ENCODE data around the gene SIRT5. TPM values are rescaled to one million over a fixed set of nuclear protein-coding genes. Genes with fewer than 3 reads are reported as not detected.

Gene SIRT5
- total RNA-seq, 4 donors from 2014 or later = 10.5 to 20.4 (median 12.4) TPM

- intact Hi-C loops (cut with DNase I) = no loop called here
- TF ChIP-seq CTCF (IDR thresholded peaks at IDR 0.05) = no peak
- TF ChIP-seq POLR2A (IDR thresholded peaks at IDR 0.05) = no peak
- Histone ChIP-seq H3K4me1 (peaks cover 0 to 5% of the 10 kb centered on the region in 2 donors), H3K27ac (no peak overlapping the region), H3K4me3 (replicated peaks in 1 of 3) (no peak overlapping the region), H3K27me3 (no peaks in the 10 kb centered on the region), H3K9me3 (no peaks in the 10 kb centered on the region), H3K36me3 (no peaks in the 10 kb centered on the region)
- no peak for DNase-seq
- 81 to 89% methylated on average over 1 of the region's 1 CpG for WGBS, 2 donors
These were observed 5.5 kb downstream of the SIRT5 start for GRCh38 chr6:13579911-13580310.

- no peak overlapping the region for H3K27ac ChIP-seq
- H3K9me3 ChIP-seq = no peaks in the 10 kb centered on the region
- TF ChIP-seq POLR2A (IDR thresholded peaks at IDR 0.05) = no peak
- no peak for TF ChIP-seq CTCF (IDR thresholded peaks at IDR 0.05)
- intact Hi-C loops (cut with DNase I) = no loop called here
- H3K36me3 ChIP-seq = peaks cover 0 to 3% of the 10 kb centered on the region in 2 donors
- DNase-seq = no peak
- no peaks in the 10 kb centered on the region for H3K27me3 ChIP-seq
- no peaks in the 10 kb centered on the region for H3K4me1 ChIP-seq
- 97% methylated on average over 9 of the region's 9 CpGs for WGBS, 2 donors
- no peak overlapping the region for H3K4me3 ChIP-seq (replicated peaks in 1 of 3)
These were observed 7.4 kb downstream of the SIRT5 start for GRCh38 chr6:13581700-13582229.

- Histone ChIP-seq H3K4me3 (replicated peaks in 1 of 3) (no peak overlapping the region), H3K27ac (no peak overlapping the region), H3K4me1 (no peaks in the 10 kb centered on the region), H3K36me3 (peaks cover 13 to 18% of the 10 kb centered on the region in 2 donors), H3K9me3 (no peaks in the 10 kb centered on the region), H3K27me3 (no peaks in the 10 kb centered on the region)
- 95 to 100% methylated on average over 7 of the region's 7 CpGs for WGBS, 2 donors
- no peak for DNase-seq
- intact Hi-C loops (cut with DNase I) = no loop called here
- TF ChIP-seq CTCF (IDR thresholded peaks at IDR 0.05) = no peak
- no peak for TF ChIP-seq POLR2A (IDR thresholded peaks at IDR 0.05)
These were observed 12.5 kb downstream of the SIRT5 start for GRCh38 chr6:13586603-13587542.

- peaks cover 21 to 28% of the 10 kb centered on the region in 2 donors for H3K36me3 ChIP-seq
These were observed 15.4 kb downstream of the SIRT5 start for GRCh38 chr6:13589801-13590200.

More at GRCh38 chr6:13589801-13590200, 15.4 kb downstream of the SIRT5 start:
- no peaks in the 10 kb centered on the region for H3K4me1 ChIP-seq
- WGBS, 2 donors = 94 to 97% methylated on average over 9 of the region's 9 CpGs
- no peaks in the 10 kb centered on the region for H3K9me3 ChIP-seq
- no peak for DNase-seq
- no peak overlapping the region for H3K4me3 ChIP-seq (replicated peaks in 1 of 3)
- no peak overlapping the region for H3K27ac ChIP-seq
- TF ChIP-seq POLR2A (IDR thresholded peaks at IDR 0.05) (no peak), CTCF (IDR thresholded peaks at IDR 0.05) (no peak)
- H3K27me3 ChIP-seq = no peaks in the 10 kb centered on the region
- intact Hi-C loops (cut with DNase I) = no loop called here

All from thyroid gland (tissue), 4 donors.